ENCODE measurements around the gene NTM.

DNA sequence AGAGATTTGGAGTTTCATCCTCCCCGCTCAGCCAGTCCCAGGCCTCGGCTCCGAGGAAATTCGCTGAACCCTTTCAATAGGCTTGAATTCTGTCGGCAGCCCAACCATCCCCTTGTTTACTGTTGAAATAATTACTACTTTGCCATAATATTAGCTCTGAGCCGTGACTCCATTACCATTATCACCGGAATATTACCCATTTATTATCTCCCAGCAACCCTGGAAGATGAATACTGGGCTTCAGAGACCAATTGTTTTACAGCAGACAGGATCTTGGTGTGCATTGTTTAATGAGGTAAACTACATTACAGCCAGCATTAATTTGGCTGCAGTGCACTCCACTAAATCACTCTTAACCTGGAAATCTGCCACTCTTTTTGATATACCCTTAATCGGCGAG lies 867.4 kb downstream of the NTM start:
- TF ChIP-seq, protein P1, sequence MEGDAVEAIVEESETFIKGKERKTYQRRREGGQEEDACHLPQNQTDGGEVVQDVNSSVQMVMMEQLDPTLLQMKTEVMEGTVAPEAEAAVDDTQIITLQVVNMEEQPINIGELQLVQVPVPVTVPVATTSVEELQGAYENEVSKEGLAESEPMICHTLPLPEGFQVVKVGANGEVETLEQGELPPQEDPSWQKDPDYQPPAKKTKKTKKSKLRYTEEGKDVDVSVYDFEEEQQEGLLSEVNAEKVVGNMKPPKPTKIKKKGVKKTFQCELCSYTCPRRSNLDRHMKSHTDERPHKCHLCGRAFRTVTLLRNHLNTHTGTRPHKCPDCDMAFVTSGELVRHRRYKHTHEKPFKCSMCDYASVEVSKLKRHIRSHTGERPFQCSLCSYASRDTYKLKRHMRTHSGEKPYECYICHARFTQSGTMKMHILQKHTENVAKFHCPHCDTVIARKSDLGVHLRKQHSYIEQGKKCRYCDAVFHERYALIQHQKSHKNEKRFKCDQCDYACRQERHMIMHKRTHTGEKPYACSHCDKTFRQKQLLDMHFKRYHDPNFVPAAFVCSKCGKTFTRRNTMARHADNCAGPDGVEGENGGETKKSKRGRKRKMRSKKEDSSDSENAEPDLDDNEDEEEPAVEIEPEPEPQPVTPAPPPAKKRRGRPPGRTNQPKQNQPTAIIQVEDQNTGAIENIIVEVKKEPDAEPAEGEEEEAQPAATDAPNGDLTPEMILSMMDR (conservative IDR thresholded peaks at IDR 0.05; ENCODE audit: low read depth, low read length) = no peak
- TF ChIP-seq EZH2 (IDR thresholded peaks at IDR 0.05; ENCODE audit: borderline replicate concordance, low read depth, low read length, poor library complexity, severe bottlenecking) = no peak
